Measurements from ENCODE around the gene ZNF653.
"Not testable (repeated sequence)": the region's sequence is repeated elsewhere in the genome, so short reads cannot be mapped to it uniquely, and the experiment has no call there.

Gene ZNF653

GRCh38 chr19:11457831-11458230 is 47.8 kb downstream of the ZNF653 start:
- no peak for TF ChIP-seq EZH2phosphoT487 (IDR thresholded peaks at IDR 0.05; ENCODE audit: borderline replicate concordance)
- Histone ChIP-seq H3F3A (ENCODE audit: low read depth) (no peaks in the 10 kb centered on the region), H3K4me1 (ENCODE audit: insufficient read depth, low read length, poor library complexity, severe bottlenecking) (no peaks in the 10 kb centered on the region), H2AFZ (ENCODE audit: low read length) (no peak overlapping the region), H3K36me3 (ENCODE audit: insufficient read depth, low read length) (no peaks in the 10 kb centered on the region), H3K4me3 (ENCODE audit: low read length, poor library complexity, severe bottlenecking) (no peak overlapping the region), H3K9me3 (ENCODE audit: insufficient read depth, low read depth, low read length) (no peaks in the 10 kb centered on the region), H3K9me2 (replicated peaks; ENCODE audit: low read depth, low read length) (no peaks in the 10 kb centered on the region), H4K20me1 (ENCODE audit: insufficient read depth, low read length, poor library complexity, severe bottlenecking) (no peaks in the 10 kb centered on the region), H3K9ac (ENCODE audit: low read depth, low read length, poor library complexity, severe bottlenecking) (no peak overlapping the region), H3K27me3 (ENCODE audit: insufficient read depth, low read length, poor library complexity, severe bottlenecking) (no peaks in the 10 kb centered on the region), H3K79me2 (ENCODE audit: insufficient read depth, low read length) (no peaks in the 10 kb centered on the region), H3K4me2 (ENCODE audit: low read depth, low read length, poor library complexity, severe bottlenecking) (no peak overlapping the region)

DNA sequence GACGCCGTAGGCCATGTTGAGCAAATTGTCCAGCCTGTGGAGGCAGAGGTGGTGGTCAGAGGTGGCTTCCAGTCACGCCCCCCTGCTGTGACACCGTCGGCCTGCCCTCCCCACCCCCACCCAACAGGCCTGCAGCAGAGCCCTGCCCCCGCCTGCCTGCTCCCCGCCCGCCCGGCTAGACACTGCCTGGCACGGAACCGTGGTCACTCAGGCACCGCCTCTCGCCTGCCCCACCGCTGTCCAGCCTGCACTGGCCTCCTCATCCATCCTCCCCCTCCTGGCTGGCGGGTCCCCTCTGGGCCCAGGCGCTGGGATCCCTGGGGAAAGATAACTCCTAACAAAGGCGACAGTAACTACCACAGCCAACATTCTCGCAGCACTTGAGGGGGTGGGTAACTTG is 48.5 kb downstream of the ZNF653 start:
- Histone ChIP-seq H3K36me3 (ENCODE audit: insufficient read depth, low read length) (no peaks in the 10 kb centered on the region), H2AFZ (ENCODE audit: low read length) (no peak overlapping the region), H3K9me3 (ENCODE audit: insufficient read depth, low read depth, low read length) (no peaks in the 10 kb centered on the region), H3K9ac (ENCODE audit: low read depth, low read length, poor library complexity, severe bottlenecking) (no peak overlapping the region), H3K79me2 (ENCODE audit: insufficient read depth, low read length) (no peaks in the 10 kb centered on the region), H3K4me3 (ENCODE audit: low read length, poor library complexity, severe bottlenecking) (no peak overlapping the region), H3K4me1 (ENCODE audit: insufficient read depth, low read length, poor library complexity, severe bottlenecking) (no peaks in the 10 kb centered on the region), H3K9me2 (replicated peaks; ENCODE audit: low read depth, low read length) (no peaks in the 10 kb centered on the region), H3K27me3 (ENCODE audit: insufficient read depth, low read length, poor library complexity, severe bottlenecking) (no peaks in the 10 kb centered on the region), H4K20me1 (ENCODE audit: insufficient read depth, low read length, poor library complexity, severe bottlenecking) (no peaks in the 10 kb centered on the region), H3F3A (ENCODE audit: low read depth) (no peaks in the 10 kb centered on the region), H3K4me2 (ENCODE audit: low read depth, low read length, poor library complexity, severe bottlenecking) (no peak overlapping the region)
- TF ChIP-seq EZH2phosphoT487 (IDR thresholded peaks at IDR 0.05; ENCODE audit: borderline replicate concordance) (no peak), CTCF (conservative IDR thresholded peaks at IDR 0.05; ENCODE audit: low read length) (no peak)

GRCh38 chr19:11456659-11457058 is 49.0 kb downstream of the ZNF653 start:
- Histone ChIP-seq H3K79me2 (ENCODE audit: insufficient read depth, low read length) (no peaks in the 10 kb centered on the region), H3K9me2 (replicated peaks; ENCODE audit: low read depth, low read length) (no peaks in the 10 kb centered on the region), H4K20me1 (ENCODE audit: insufficient read depth, low read length, poor library complexity, severe bottlenecking) (no peaks in the 10 kb centered on the region), H3K27me3 (ENCODE audit: insufficient read depth, low read length, poor library complexity, severe bottlenecking) (no peaks in the 10 kb centered on the region), H3K9me3 (ENCODE audit: insufficient read depth, low read depth, low read length) (no peaks in the 10 kb centered on the region), H3F3A (ENCODE audit: low read depth) (no peaks in the 10 kb centered on the region), H3K4me1 (ENCODE audit: insufficient read depth, low read length, poor library complexity, severe bottlenecking) (no peaks in the 10 kb centered on the region), H3K9ac (ENCODE audit: low read depth, low read length, poor library complexity, severe bottlenecking) (no peak overlapping the region), H3K4me3 (ENCODE audit: low read length, poor library complexity, severe bottlenecking) (no peak overlapping the region), H3K4me2 (ENCODE audit: low read depth, low read length, poor library complexity, severe bottlenecking) (no peak overlapping the region), H2AFZ (ENCODE audit: low read length) (no peak overlapping the region), H3K36me3 (ENCODE audit: insufficient read depth, low read length) (no peaks in the 10 kb centered on the region)
- TF ChIP-seq CTCF (conservative IDR thresholded peaks at IDR 0.05; ENCODE audit: low read length) = no peak
- no peak for TF ChIP-seq EZH2phosphoT487 (IDR thresholded peaks at IDR 0.05; ENCODE audit: borderline replicate concordance)

DNA sequence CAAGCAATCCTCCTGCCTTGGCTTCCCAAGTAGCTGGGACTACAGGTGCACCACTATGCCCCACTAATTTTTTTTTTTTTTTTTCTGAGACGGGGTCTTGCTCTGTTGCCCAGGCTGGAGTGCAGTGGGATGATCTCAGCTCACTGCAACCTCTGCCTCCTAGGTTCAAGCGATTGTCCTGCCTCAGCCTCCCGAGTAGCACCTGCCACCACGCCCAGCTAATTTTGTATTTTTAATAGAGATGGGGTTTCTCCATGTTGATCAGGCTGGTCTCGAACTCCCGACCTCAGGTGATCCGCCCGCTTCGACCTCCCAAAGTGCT is 50.4 kb downstream of the ZNF653 start:
- not testable (repeated sequence) for H3K4me2 ChIP-seq (ENCODE audit: low read depth, low read length, poor library complexity, severe bottlenecking); H3K9me3 ChIP-seq (ENCODE audit: insufficient read depth, low read depth, low read length); H3K9me2 ChIP-seq (replicated peaks; ENCODE audit: low read depth, low read length); H3K4me1 ChIP-seq (ENCODE audit: insufficient read depth, low read length, poor library complexity, severe bottlenecking); H2AFZ ChIP-seq (ENCODE audit: low read length); H3K27me3 ChIP-seq (ENCODE audit: insufficient read depth, low read length, poor library complexity, severe bottlenecking); H3K9ac ChIP-seq (ENCODE audit: low read depth, low read length, poor library complexity, severe bottlenecking); H3F3A ChIP-seq (ENCODE audit: low read depth); H3K36me3 ChIP-seq (ENCODE audit: insufficient read depth, low read length); H3K79me2 ChIP-seq (ENCODE audit: insufficient read depth, low read length); H4K20me1 ChIP-seq (ENCODE audit: insufficient read depth, low read length, poor library complexity, severe bottlenecking); H3K4me3 ChIP-seq (ENCODE audit: low read length, poor library complexity, severe bottlenecking)

Data from Loucy (cell line).